ENCODE data around the gene FZD7. TPM values are rescaled to one million over a fixed set of nuclear protein-coding genes. Genes with fewer than 3 reads are reported as not detected.

Gene FZD7
- total RNA-seq = 10 to 100 TPM in 1 of 4 donors, 1 to 10 TPM in 3; 2.6 to 11.3 (median 4.0) TPM

DNA sequence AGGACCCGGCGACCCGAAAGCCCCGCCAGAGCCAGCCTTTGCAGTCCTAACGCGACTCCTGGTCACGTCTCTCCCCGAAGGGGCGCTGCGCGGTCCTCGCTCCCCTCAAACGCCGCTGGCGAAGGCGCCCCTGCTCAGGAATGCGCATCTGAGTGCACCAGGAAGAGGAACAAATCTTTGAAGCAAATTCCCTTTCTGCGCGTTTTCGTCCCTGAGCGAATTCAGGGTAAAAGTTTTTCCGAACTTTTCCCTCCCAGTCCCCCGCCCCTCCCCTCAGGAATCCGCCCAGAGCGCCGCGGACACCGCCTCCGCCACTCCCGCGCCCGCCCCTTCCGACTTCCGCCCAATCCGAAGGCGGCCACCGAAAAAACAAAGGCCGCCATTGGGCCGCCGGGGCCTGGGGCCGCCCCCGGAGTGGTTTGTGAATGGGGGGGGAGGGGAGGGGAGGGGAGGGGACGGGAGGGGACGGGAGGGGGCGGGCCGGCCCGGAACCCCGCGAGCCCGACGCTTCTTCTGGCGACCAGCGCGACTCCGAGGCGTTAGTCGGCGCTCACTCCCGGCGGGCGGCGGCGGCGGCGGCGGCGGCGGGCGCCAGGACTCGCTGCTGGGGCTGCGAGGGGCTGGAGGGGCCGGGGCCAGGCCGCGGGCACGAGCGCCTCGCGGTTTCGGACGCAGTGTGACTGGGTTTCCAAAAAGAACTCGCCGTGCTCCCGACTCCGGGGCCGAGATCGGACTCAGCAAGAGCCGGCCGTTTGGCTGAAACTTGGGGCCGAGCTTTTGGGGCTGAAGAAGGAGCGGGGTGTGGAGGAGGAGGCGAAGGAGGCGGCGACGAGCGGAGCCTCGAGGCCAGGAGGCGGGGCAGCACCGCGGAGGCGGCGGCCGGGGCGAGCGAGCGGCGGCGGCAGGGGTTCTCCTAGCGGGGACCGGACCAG lies at the start of gene FZD7:
TSS of gene FZD7 (plus strand) at position 539 of the 932 bp plus-strand sequence. CDS start 793 bp downstream, outside the sequence.
- peak in 2 of 4 donors; percentile 74 to 90 for TF ChIP-seq POLR2A (IDR thresholded peaks at IDR 0.05)
- TF ChIP-seq, protein P1, sequence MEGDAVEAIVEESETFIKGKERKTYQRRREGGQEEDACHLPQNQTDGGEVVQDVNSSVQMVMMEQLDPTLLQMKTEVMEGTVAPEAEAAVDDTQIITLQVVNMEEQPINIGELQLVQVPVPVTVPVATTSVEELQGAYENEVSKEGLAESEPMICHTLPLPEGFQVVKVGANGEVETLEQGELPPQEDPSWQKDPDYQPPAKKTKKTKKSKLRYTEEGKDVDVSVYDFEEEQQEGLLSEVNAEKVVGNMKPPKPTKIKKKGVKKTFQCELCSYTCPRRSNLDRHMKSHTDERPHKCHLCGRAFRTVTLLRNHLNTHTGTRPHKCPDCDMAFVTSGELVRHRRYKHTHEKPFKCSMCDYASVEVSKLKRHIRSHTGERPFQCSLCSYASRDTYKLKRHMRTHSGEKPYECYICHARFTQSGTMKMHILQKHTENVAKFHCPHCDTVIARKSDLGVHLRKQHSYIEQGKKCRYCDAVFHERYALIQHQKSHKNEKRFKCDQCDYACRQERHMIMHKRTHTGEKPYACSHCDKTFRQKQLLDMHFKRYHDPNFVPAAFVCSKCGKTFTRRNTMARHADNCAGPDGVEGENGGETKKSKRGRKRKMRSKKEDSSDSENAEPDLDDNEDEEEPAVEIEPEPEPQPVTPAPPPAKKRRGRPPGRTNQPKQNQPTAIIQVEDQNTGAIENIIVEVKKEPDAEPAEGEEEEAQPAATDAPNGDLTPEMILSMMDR (IDR thresholded peaks at IDR 0.05) = peak in 1 of 6 experiments; percentile 17
- 0 to 3% methylated on average over 19 to 23 of the region's 109 CpGs for WGBS, 2 donors
- peaks cover 19 to 54% (median 25%) of the 10 kb centered on the region in 3 donors for H3K4me1 ChIP-seq
- DNase-seq = peak; percentile 65
- peak within 1 kb of the TSS; percentile 91 to 96 (median 93) for H3K27ac ChIP-seq
- H3K4me3 ChIP-seq = peak within 1 kb of the TSS; percentile 56 to 81 (median 70)
- intact Hi-C loops (cut with DNase I) = no loop called here
- H3K27me3 ChIP-seq = peaks cover 0 to 54% (median 0%) of the 10 kb centered on the region in 4 donors
- H3K36me3 ChIP-seq = peaks cover 0 to 7% (median 0%) of the 10 kb centered on the region in 3 donors
- H3K9me3 ChIP-seq = no peaks in the 10 kb centered on the region

DNA sequence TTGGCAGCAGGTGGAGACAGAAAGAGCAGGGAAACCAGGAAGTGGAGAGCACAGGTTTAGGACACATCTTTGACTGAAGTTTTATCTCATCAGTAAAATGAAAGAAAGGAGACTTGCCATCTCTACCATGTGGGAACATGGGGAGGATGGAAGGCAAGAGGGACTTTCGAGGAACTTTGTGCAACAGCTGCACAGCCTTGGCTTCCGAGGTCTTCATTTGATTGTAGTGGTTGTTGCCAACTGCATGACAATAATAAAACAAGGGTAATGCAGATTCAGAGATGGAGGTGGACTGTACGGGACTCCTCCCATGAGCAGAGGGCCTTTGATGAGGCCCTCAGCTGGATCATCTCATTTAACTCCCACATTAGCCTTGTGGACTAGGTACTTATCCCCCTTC lies 49.3 kb upstream of the FZD7 start:
- TF ChIP-seq POLR2A (IDR thresholded peaks at IDR 0.05) = no peak
- TF ChIP-seq, protein P1 (IDR thresholded peaks at IDR 0.05) = no peak
- no peaks in the 10 kb centered on the region for H3K9me3 ChIP-seq
- 93% methylated on average over 2 to 3 of the region's 3 CpGs for WGBS, 2 donors
- no peak for DNase-seq
- no peak overlapping the region for H3K4me3 ChIP-seq
- H3K27me3 ChIP-seq = no peaks in the 10 kb centered on the region
- intact Hi-C loops (cut with DNase I) = no loop called here
- H3K36me3 ChIP-seq = no peaks in the 10 kb centered on the region
- H3K27ac ChIP-seq = no peak overlapping the region
- H3K4me1 ChIP-seq = peaks cover 0 to 5% (median 0%) of the 10 kb centered on the region in 3 donors

DNA sequence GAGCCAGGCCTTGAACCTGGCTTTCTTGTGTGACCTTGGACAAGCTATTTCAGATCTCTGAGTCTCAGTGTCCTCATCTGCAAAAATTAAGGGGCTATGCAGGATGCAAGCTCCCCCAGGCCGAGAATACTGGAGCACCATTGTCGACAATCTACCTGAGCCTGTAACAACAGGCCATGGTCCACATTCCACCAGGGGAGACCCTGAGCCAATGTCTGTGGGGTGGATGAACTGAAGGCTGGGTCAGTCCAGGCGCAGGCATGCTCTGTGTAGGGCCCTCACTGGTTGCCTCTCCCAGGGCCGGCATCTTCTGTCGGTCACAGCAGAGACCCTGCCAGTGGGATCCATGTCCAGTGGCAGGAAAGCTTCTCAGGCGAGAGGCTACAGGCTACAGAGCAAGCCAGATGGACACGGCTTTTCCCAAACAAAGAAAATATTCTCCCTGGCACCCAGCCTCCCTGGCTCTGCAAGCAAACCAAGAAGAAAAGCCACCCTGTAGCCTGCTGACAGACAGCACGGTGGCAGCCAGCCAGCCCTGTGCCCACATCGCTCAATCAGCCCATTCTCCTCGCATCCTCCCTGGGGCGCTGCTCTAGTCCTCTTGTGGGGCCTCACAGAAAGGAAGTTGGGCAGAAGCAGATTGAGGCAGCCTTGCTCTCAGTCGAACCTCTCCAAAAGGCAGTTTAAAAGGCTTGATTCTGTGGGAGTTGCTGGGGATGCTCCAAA lies 48.7 kb upstream of the FZD7 start:
- intact Hi-C loops (cut with DNase I) = no loop called here
- no peaks in the 10 kb centered on the region for H3K36me3 ChIP-seq
- H3K4me1 ChIP-seq = peaks cover 0 to 5% (median 0%) of the 10 kb centered on the region in 3 donors
- no peaks in the 10 kb centered on the region for H3K27me3 ChIP-seq
- no peak overlapping the region for H3K27ac ChIP-seq
- no peak overlapping the region for H3K4me3 ChIP-seq
- WGBS, 2 donors = 41 to 45% methylated on average over 5 to 6 of the region's 12 CpGs
- no peak for DNase-seq
- TF ChIP-seq POLR2A (IDR thresholded peaks at IDR 0.05) = no peak
- H3K9me3 ChIP-seq = no peaks in the 10 kb centered on the region

DNA sequence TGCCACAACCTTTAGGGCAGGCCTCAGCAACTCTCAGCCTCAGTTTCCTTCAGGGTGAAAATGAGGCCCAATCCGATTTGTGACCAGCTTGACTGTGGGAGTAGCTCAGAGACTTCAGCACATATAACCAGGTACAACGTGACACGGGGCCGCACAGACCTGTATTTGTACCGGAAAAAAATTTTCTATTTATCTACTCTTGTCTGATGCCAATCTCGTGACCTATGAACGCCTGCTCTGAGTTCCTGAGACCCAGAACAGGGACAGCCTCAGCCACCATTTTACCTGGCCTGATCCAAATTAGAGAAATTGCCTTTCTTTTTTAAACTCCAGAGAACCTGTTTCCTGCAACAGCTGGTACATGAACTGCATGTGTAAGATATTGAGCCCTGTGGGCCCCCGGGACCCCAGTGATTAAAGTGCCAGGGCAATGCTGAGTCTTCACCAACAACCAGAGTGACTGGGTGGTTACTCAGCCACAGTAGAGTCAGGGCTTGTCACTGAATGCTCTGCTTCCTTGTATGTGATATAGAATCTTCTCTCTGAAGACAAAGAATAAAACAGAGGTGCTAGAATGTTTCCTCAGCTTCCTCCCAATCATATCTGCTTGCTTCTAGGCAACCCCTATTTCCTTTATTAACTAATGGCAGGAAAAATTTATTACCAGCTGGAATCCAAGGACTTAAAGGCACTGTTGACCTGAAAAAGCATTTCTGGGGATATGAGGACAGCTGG lies 47.8 kb upstream of the FZD7 start:
- H3K27ac ChIP-seq = no peak overlapping the region
- no peak overlapping the region for H3K4me3 ChIP-seq
- no peaks in the 10 kb centered on the region for H3K9me3 ChIP-seq
- intact Hi-C loops (cut with DNase I) = no loop called here
- no peak for DNase-seq
- H3K4me1 ChIP-seq = peaks cover 0 to 5% (median 0%) of the 10 kb centered on the region in 3 donors
- H3K27me3 ChIP-seq = no peaks in the 10 kb centered on the region
- WGBS, 2 donors = 79 to 88% methylated on average over 7 to 8 of the region's 8 CpGs
- H3K36me3 ChIP-seq = no peaks in the 10 kb centered on the region
- no peak for TF ChIP-seq POLR2A (IDR thresholded peaks at IDR 0.05)
- TF ChIP-seq, protein P1 (IDR thresholded peaks at IDR 0.05) = no peak

DNA sequence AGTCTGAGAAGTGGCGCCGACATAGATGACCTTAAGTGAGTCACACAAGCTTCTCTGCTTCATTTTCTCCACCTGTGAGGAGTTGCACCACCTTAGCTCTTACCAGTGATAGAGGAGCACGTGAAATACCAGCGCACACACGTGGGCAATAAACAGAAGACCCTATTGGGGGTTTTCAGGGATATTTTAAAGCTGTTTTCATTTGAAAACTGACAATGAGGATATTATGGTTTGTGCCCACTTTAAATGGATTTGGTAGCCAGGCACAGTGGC lies 47.3 kb upstream of the FZD7 start:
- Histone ChIP-seq H3K4me3 (no peak overlapping the region), H3K27me3 (no peaks in the 10 kb centered on the region), H3K4me1 (peaks cover 0 to 5% (median 0%) of the 10 kb centered on the region in 3 donors), H3K27ac (no peak overlapping the region), H3K36me3 (no peaks in the 10 kb centered on the region), H3K9me3 (no peaks in the 10 kb centered on the region)
- intact Hi-C loops (cut with DNase I) = no loop called here
- no peak for TF ChIP-seq POLR2A (IDR thresholded peaks at IDR 0.05)
- TF ChIP-seq, protein P1 (IDR thresholded peaks at IDR 0.05) = no peak
- no peak for DNase-seq
- WGBS, 2 donors = 77 to 82% methylated on average over 5 of the region's 5 CpGs
